Activated B cell treated with CpG ODN at 0.5 μM for 24 hours (primary cell): ENCODE measurements around the gene DYNLT3. TPM values are rescaled to one million over a fixed set of nuclear protein-coding genes. Genes with fewer than 3 reads are reported as not detected.

ENCODE experiments used
- ATAC-seq: fragments of 200-7000 bp; cut with Tn5 transposase; one replicate; pipeline ENCODE4 v1.10.0; 2021; ENCODE audit warnings: low read depth, mild to moderate bottlenecking, moderate library complexity
- CTCF ChIA-PET: fragments of 350-600 bp; sonication (Branson Sonifier 250); formaldehyde crosslinking; loops from one replicate; lab custom pipeline; 2021; ENCODE audit warnings: antibody characterized with exemption; lab: Charles Lee
- POLR2A ChIA-PET: fragments of 350-600 bp; sonication (Branson Sonifier 250); formaldehyde crosslinking; loops from one replicate; lab custom pipeline; 2021; ENCODE audit warnings: antibody characterized with exemption; lab: Charles Lee
- DNase-seq: peaks from one replicate; pipeline ENCODE4 v3.0.0; 2022
- H3K27ac Mint-ChIP-seq: one replicate; pipeline ENCODE4 v1.8.0; 2020; ENCODE audit warnings: mixed read lengths
- H3K27me3 Mint-ChIP-seq: one replicate; pipeline ENCODE4 v1.8.0; 2021; ENCODE audit warnings: mixed read lengths
- H3K36me3 Mint-ChIP-seq: one replicate; pipeline ENCODE4 v1.8.0; 2021; ENCODE audit warnings: low read depth, mixed read lengths
- H3K4me1 Mint-ChIP-seq: one replicate; pipeline ENCODE4 v1.8.0; 2021; ENCODE audit warnings: mixed read lengths
- H3K4me3 Mint-ChIP-seq: one replicate; pipeline ENCODE4 v1.8.0; 2020; ENCODE audit warnings: mild to moderate bottlenecking, mixed read lengths
- H3K9me3 Mint-ChIP-seq: one replicate; pipeline ENCODE4 v1.8.0; 2020; ENCODE audit warnings: mixed read lengths
- CTCF ChIP-seq: fragments of 200-600 bp; IDR thresholded peaks from one replicate; pipeline ENCODE4 v1.8.0; 2022; ENCODE audit warnings: antibody characterized with exemption, mild to moderate bottlenecking
- intact Hi-C: fragments of 100-400 bp; cut with micrococcal nuclease; formaldehyde crosslinking; loops from one replicate; pipeline ENCODE4 v1.15.1; 2024
- total RNA-seq: library from RNA; stranded (reverse); gene quantifications from 2 replicates; pipeline ENCODE4 v1.2.3, GENCODE V29; 2022

Gene DYNLT3
- total RNA-seq, 1 donor from 2014 or later = 19.1 TPM

- DNase-seq (no peak), ATAC-seq (peak; percentile 9)
- Mint-ChIP-seq H3K4me1 (peaks cover 84% of the 10 kb centered on the region), H3K4me3 (peak overlapping the region; percentile 38), H3K27me3 (no peaks in the 10 kb centered on the region), H3K27ac (peak overlapping the region; percentile 86), H3K9me3 (no peaks in the 10 kb centered on the region), H3K36me3 (peaks cover 35% of the 10 kb centered on the region)
- ChIA-PET POLR2A (interaction anchor here (0.8 to 7.4 kb wide), 10 partner anchors 9 to 68 kb away, joined by 3 to 68 read pairs (median 7); partner anchors contain the start of gene CYBB), CTCF (interaction anchor here (1.0 to 1.1 kb wide), 2 partner anchors 13 to 68 kb away, joined by 3 read pairs; no protein-coding TSS in a partner anchor)
- TF ChIP-seq CTCF = no peak
- intact Hi-C loops = no loop called here
These were observed 33.8 kb downstream of the DYNLT3 start for GRCh38 chrX:37813570-37813969.

- DNase-seq (no peak), ATAC-seq (no peak)
- Mint-ChIP-seq H3K4me3 (no peak overlapping the region), H3K27me3 (no peaks in the 10 kb centered on the region), H3K36me3 (peaks cover 44% of the 10 kb centered on the region), H3K9me3 (no peaks in the 10 kb centered on the region), H3K27ac (peak overlapping the region; percentile 64), H3K4me1 (peaks cover 80% of the 10 kb centered on the region)
- ChIA-PET POLR2A (interaction anchor here (1.0 to 1.8 kb wide), 2 partner anchors 24 to 25 kb away, joined by 6 to 11 read pairs; no protein-coding TSS in a partner anchor), CTCF (interaction anchor here (0.7 to 1.6 kb wide), 2 partner anchors 13 to 66 kb away, joined by 3 to 7 read pairs; no protein-coding TSS in a partner anchor)
- no peak for TF ChIP-seq CTCF
- intact Hi-C loops = no loop called here
These were observed 35.3 kb downstream of the DYNLT3 start for GRCh38 chrX:37812110-37812509.

GRCh38 chrX:37809970-37810369 is 37.4 kb downstream of the DYNLT3 start:
- Mint-ChIP-seq H3K4me3 (no peak overlapping the region), H3K4me1 (peaks cover 68% of the 10 kb centered on the region), H3K27ac (peak overlapping the region; percentile 50), H3K9me3 (no peaks in the 10 kb centered on the region), H3K27me3 (no peaks in the 10 kb centered on the region), H3K36me3 (peaks cover 62% of the 10 kb centered on the region)
- no peak for TF ChIP-seq CTCF
- DNase-seq (no peak), ATAC-seq (no peak)
- ChIA-PET CTCF (no interaction called here), POLR2A (no interaction called here)
- intact Hi-C loops = no loop called here

- POLR2A ChIA-PET = interaction anchor here (1.5 to 1.9 kb wide), 2 partner anchors 14 to 15 kb away, joined by 3 to 6 read pairs; no protein-coding TSS in a partner anchor
- peaks cover 79% of the 10 kb centered on the region for H3K36me3 Mint-ChIP-seq
These were observed 44.3 kb downstream of the DYNLT3 start for GRCh38 chrX:37803057-37803456.

More at GRCh38 chrX:37803057-37803456, 44.3 kb downstream of the DYNLT3 start:
- ATAC-seq = no peak
- H3K27me3 Mint-ChIP-seq = no peaks in the 10 kb centered on the region
- intact Hi-C loops = no loop called here
- no peaks in the 10 kb centered on the region for H3K9me3 Mint-ChIP-seq
- no peak overlapping the region for H3K27ac Mint-ChIP-seq
- DNase-seq = no peak
- no peak overlapping the region for H3K4me3 Mint-ChIP-seq
- no peak for TF ChIP-seq CTCF
- CTCF ChIA-PET = no interaction called here
- peaks cover 53% of the 10 kb centered on the region for H3K4me1 Mint-ChIP-seq
